HG03135 (cell line): ENCODE results near the gene TOM1L1.

ENCODE experiments used
- ATAC-seq: cut with Tn5 transposase; IDR thresholded peaks from one replicate; pipeline ENCODE4 v1.9.1; 2021; ENCODE audit warnings: mild to moderate bottlenecking, moderate library complexity; ENCODE audit not compliant: unreplicated experiment

TOM1L1 gene

GRCh38 chr17:54985476-54985875 lies 84.8 kb downstream of the TOM1L1 start:
- no peak for ATAC-seq

- ATAC-seq: no peak
Measured at GRCh38 chr17:54990118-54990517, 89.5 kb downstream of the TOM1L1 start.

GRCh38 chr17:54991567-54991966 lies 90.9 kb downstream of the TOM1L1 start:
- ATAC-seq: no peak

GRCh38 chr17:54992797-54993639 lies 92.4 kb downstream of the TOM1L1 start:
- ATAC-seq: no peak

- no peak for ATAC-seq
Measured at GRCh38 chr17:54996441-54996840, 95.8 kb downstream of the TOM1L1 start.

- ATAC-seq: no peak
Measured at GRCh38 chr17:55002458-55002857, 101.8 kb downstream of the TOM1L1 start.

- no peak for ATAC-seq
Measured at GRCh38 chr17:55004484-55004883, 103.8 kb downstream of the TOM1L1 start.

- ATAC-seq: no peak
Measured at GRCh38 chr17:55005520-55005919, 104.9 kb downstream of the TOM1L1 start.
